ENCODE data around the gene IFITM1. TPM values are rescaled to one million over a fixed set of nuclear protein-coding genes. Genes with fewer than 3 reads are reported as not detected.

Gene IFITM1
- total and polyA plus RNA-seq, 4 donors = 12.6 to 113 (median 66.7) TPM

DNA sequence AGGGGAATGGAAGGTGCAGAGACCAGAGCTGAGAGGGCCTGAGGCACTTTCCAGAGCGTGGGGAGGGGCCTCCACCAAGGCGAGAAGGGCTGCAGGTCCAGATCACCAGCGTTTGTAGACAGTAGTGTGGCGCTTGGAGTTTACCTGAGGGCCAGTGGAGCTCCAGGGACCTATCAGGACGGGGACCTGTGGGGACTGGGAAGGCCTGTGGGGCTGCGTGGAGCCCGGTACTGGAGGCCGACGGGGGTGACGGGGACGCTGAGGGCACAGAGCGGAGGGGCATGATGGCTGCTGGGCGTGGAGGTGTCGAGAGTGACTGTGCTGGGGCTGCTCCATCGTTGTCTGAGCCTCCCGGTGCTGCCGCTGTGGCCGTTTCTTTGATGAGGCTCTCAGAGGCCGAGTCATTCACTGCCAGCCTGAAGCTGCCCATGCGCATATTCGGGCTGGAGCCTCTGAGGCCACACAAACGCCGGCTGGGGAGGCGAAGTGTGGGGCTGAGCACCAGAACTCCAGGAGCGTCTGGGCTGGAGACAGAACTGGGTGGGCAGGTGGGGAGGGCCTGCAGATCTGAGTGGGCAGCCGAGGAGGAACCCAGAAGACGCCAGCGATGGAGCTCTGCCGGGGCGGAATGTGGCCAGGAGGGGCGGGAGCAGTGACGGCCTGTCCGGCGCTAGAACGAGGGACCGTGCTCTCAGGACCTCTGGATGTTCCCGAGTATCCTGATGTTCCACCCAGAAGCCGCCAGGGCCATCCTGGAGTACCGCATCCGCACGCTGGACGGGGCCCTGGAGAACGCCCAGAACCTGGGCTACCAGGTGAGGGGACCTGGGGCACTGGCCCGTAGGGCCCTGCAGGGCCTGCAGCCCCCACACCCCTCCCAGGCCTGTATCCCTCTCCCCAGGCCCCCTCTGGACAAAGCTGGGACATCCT, 22.3 kb upstream of the IFITM1 start:
- H3K27ac ChIP-seq (ENCODE audit: low read depth in 1 of 2, low read length in 2 of 2) = no peak overlapping the region
- no peaks in the 10 kb centered on the region for H3K27me3 ChIP-seq (ENCODE audit: control insufficient read depth in 4 of 4, insufficient read depth in 4 of 4, low read length in 3 of 4)
- no peak overlapping the region for H3K4me3 ChIP-seq (ENCODE audit: low read depth in 1 of 3, low read length in 3 of 3)
- peaks cover 0 to 2% (median 0%) of the 10 kb centered on the region in 4 donors for H3K36me3 ChIP-seq (ENCODE audit: control insufficient read depth in 4 of 4, insufficient read depth in 3 of 4, low read depth in 1 of 4, low read length in 3 of 4)
- peaks cover 0 to 19% (median 11%) of the 10 kb centered on the region in 4 donors for H3K4me1 ChIP-seq (ENCODE audit: control insufficient read depth in 4 of 4, insufficient read depth in 4 of 4, low read length in 3 of 4)
- H3K9me3 ChIP-seq (ENCODE audit: control insufficient read depth in 4 of 4, low read length in 3 of 4) = no peaks in the 10 kb centered on the region
- TF ChIP-seq JUND (IDR thresholded peaks at IDR 0.05) (no peak), NR2F2 (IDR thresholded peaks at IDR 0.05) (no peak), SP1 (IDR thresholded peaks at IDR 0.05) (no peak), RXRA (IDR thresholded peaks at IDR 0.05) (no peak), GABPA (IDR thresholded peaks at IDR 0.05 in 1 of 2, conservative IDR thresholded peaks at IDR 0.05 in 1 of 2) (no peak)
- TF ChIP-seq, protein P1, sequence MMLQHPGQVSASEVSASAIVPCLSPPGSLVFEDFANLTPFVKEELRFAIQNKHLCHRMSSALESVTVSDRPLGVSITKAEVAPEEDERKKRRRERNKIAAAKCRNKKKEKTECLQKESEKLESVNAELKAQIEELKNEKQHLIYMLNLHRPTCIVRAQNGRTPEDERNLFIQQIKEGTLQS (IDR thresholded peaks at IDR 0.05) = no peak
- TF ChIP-seq, protein P2, sequence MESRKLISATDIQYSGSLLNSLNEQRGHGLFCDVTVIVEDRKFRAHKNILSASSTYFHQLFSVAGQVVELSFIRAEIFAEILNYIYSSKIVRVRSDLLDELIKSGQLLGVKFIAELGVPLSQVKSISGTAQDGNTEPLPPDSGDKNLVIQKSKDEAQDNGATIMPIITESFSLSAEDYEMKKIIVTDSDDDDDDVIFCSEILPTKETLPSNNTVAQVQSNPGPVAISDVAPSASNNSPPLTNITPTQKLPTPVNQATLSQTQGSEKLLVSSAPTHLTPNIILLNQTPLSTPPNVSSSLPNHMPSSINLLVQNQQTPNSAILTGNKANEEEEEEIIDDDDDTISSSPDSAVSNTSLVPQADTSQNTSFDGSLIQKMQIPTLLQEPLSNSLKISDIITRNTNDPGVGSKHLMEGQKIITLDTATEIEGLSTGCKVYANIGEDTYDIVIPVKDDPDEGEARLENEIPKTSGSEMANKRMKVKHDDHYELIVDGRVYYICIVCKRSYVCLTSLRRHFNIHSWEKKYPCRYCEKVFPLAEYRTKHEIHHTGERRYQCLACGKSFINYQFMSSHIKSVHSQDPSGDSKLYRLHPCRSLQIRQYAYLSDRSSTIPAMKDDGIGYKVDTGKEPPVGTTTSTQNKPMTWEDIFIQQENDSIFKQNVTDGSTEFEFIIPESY (IDR thresholded peaks at IDR 0.05) = no peak
- no peak overlapping the region for H3K9ac ChIP-seq (ENCODE audit: low read depth in 1 of 2, low read length in 2 of 2)
- no peak for DNase-seq (ENCODE audit: low spot score)
- 95% methylated on average over 44 of the region's 44 CpGs for WGBS

DNA sequence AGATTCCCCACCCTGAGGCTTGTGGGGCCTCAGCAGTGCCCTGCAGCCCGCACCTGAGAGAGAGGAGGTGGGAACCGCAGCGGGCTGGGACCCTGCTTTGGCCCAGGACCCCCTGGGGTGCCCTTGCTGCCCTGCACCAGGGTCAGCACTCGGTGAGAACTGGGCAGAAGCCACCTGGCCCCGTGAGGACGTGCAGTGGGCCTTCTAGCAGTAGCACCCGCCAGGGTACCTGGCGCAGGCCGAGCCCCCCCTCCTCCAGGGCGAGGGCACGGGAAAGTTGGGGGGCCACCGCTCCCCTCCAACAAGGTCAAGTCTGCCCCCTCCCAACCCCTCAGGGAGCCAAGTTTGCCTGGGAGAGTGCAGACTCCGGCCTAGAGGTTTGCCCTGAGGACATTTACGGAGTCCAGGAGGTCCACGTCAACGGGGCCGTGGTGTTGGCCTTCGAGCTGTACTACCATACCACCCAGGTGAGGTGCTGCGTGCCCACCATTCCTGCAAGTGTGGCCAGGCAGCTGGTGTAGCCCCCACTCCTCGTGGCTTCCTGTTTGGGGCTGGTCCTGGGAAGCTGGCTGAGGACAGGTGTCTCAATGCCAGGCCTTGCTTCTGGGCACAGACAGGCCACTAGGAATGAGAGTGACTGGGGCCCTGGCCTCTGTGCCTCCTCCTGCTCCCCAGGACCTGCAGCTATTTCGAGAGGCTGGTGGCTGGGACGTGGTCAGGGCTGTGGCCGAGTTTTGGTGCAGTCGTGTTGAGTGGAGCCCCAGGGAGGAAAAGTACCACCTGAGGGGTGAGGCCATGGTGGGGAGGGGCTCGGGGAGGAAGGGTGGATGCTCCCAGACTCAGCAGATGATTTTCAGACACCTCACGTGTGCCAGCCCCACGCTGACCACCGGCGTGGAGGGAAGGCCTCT, 21.4 kb upstream of the IFITM1 start:
- TF ChIP-seq RAD21 (IDR thresholded peaks at IDR 0.05) = no peak
- no peak for TF ChIP-seq FOXA2 (IDR thresholded peaks at IDR 0.05)
- no peak for TF ChIP-seq GABPA (IDR thresholded peaks at IDR 0.05 in 1 of 2, conservative IDR thresholded peaks at IDR 0.05 in 1 of 2)
- no peak for TF ChIP-seq YY1 (IDR thresholded peaks at IDR 0.05)
- no peak for TF ChIP-seq TAF1 (conservative IDR thresholded peaks at IDR 0.05)
- TF ChIP-seq EGR1 (IDR thresholded peaks at IDR 0.05; ENCODE audit: low read depth in 2 of 2) = no peak
- Histone ChIP-seq H3K36me3 (ENCODE audit: control insufficient read depth in 4 of 4, insufficient read depth in 3 of 4, low read depth in 1 of 4, low read length in 3 of 4) (peaks cover 0 to 2% (median 0%) of the 10 kb centered on the region in 4 donors), H3K9me3 (ENCODE audit: control insufficient read depth in 4 of 4, low read length in 3 of 4) (no peaks in the 10 kb centered on the region), H3K27me3 (ENCODE audit: control insufficient read depth in 4 of 4, insufficient read depth in 4 of 4, low read length in 3 of 4) (no peaks in the 10 kb centered on the region), H3K4me1 (ENCODE audit: control insufficient read depth in 4 of 4, insufficient read depth in 4 of 4, low read length in 3 of 4) (peaks cover 0 to 15% (median 11%) of the 10 kb centered on the region in 4 donors), H3K9ac (ENCODE audit: low read depth in 1 of 2, low read length in 2 of 2) (no peak overlapping the region), H3K27ac (ENCODE audit: low read depth in 1 of 2, low read length in 2 of 2) (no peak overlapping the region), H3K4me3 (ENCODE audit: low read depth in 1 of 3, low read length in 3 of 3) (no peak overlapping the region)
- no peak for DNase-seq (ENCODE audit: low spot score)
- 95% methylated on average over 29 of the region's 29 CpGs for WGBS

DNA sequence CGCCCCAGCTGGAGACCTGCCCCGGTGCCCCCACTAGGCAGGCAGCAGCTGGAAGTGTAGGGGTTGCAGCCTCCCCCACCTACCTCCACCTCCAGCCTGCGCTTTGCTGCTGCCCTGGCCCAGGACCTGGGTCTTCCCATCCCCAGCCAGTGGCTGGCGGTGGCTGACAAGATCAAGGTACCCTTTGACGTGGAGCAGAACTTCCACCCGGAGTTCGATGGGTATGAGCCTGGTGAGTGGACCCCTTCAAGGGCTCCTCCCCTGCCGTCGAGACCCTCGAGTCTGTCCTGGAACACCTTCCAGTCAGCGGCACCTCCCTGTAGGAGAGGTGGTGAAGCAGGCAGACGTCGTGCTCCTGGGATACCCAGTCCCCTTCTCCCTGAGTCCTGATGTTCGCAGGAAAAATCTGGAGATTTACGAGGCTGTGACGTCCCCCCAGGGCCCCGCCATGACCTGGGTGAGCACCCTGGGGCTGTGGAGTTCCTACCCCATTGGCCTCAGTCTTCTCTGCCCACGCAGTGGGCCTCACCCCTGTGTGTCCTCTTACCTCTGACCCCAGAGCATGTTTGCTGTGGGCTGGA, 20.5 kb upstream of the IFITM1 start:
- H3K36me3 ChIP-seq (ENCODE audit: control insufficient read depth in 4 of 4, insufficient read depth in 3 of 4, low read depth in 1 of 4, low read length in 3 of 4) = peaks cover 0 to 2% (median 0%) of the 10 kb centered on the region in 4 donors
- H3K27ac ChIP-seq (ENCODE audit: low read depth in 1 of 2, low read length in 2 of 2) = no peak overlapping the region
- DNase-seq (ENCODE audit: low spot score) = no peak
- no peaks in the 10 kb centered on the region for H3K9me3 ChIP-seq (ENCODE audit: control insufficient read depth in 4 of 4, low read length in 3 of 4)
- TF ChIP-seq GABPA (IDR thresholded peaks at IDR 0.05 in 1 of 2, conservative IDR thresholded peaks at IDR 0.05 in 1 of 2) (no peak), HNF4A (conservative IDR thresholded peaks at IDR 0.05) (no peak), RXRA (IDR thresholded peaks at IDR 0.05) (no peak)
- H3K27me3 ChIP-seq (ENCODE audit: control insufficient read depth in 4 of 4, insufficient read depth in 4 of 4, low read length in 3 of 4) = no peaks in the 10 kb centered on the region
- H3K9ac ChIP-seq (ENCODE audit: low read depth in 1 of 2, low read length in 2 of 2) = no peak overlapping the region
- no peak overlapping the region for H3K4me3 ChIP-seq (ENCODE audit: low read depth in 1 of 3, low read length in 3 of 3)
- 94% methylated on average over 18 of the region's 18 CpGs for WGBS
- H3K4me1 ChIP-seq (ENCODE audit: control insufficient read depth in 4 of 4, insufficient read depth in 4 of 4, low read length in 3 of 4) = peaks cover 0 to 8% (median 6%) of the 10 kb centered on the region in 4 donors
